Vagina (tissue), 2 donors: ENCODE data around the gene SLC7A11.

ENCODE experiments used
- POLR2AphosphoS5 ChIP-seq, 2 donors: sonication (generic); formaldehyde crosslinking; IDR thresholded peaks; one replicate each; pipeline ENCODE4 v1.9.0; 2017; ENCODE audit warnings: antibody characterized with exemption in 2 of 2, mild to moderate bottlenecking in 2 of 2, low read depth in 1 of 2; ENCODE audit not compliant: insufficient read depth in 1 of 2
- TF ChIP-seq, protein P1 (sequence below), 3 experiments: fragments of 450-650 bp in 2 of 3; fragments of 200-600 bp in 1 of 3; sonication (generic) in 1 of 3; IDR thresholded peaks; one replicate each; pipeline ENCODE4 v1.5.1; 2017 to 2019; ENCODE audit warnings: antibody characterized with exemption in 3 of 3, mild to moderate bottlenecking in 2 of 3, moderate library complexity in 2 of 3

DNA sequence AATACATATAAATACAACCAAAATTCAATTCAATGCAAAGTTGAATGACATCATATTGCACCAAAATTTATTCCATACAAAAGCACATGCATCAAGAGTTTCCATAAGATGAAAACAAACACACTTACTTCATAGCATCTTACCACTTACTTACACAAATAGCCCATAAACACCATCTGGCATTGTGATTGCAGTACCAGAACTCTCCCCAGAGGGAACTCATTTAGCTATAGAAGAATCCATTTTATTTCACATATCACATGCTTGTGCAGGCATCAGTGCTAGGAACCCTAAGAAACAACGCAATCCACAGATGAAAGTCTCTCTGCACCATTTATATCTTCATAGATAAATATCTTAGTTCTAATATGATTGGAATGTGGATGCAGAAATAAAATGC, 77.9 kb downstream of the SLC7A11 start:
- TF ChIP-seq, protein P1, sequence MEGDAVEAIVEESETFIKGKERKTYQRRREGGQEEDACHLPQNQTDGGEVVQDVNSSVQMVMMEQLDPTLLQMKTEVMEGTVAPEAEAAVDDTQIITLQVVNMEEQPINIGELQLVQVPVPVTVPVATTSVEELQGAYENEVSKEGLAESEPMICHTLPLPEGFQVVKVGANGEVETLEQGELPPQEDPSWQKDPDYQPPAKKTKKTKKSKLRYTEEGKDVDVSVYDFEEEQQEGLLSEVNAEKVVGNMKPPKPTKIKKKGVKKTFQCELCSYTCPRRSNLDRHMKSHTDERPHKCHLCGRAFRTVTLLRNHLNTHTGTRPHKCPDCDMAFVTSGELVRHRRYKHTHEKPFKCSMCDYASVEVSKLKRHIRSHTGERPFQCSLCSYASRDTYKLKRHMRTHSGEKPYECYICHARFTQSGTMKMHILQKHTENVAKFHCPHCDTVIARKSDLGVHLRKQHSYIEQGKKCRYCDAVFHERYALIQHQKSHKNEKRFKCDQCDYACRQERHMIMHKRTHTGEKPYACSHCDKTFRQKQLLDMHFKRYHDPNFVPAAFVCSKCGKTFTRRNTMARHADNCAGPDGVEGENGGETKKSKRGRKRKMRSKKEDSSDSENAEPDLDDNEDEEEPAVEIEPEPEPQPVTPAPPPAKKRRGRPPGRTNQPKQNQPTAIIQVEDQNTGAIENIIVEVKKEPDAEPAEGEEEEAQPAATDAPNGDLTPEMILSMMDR (IDR thresholded peaks at IDR 0.05), result no peak
- TF ChIP-seq POLR2AphosphoS5 (IDR thresholded peaks at IDR 0.05; ENCODE audit: insufficient read depth in 1 of 2, low read depth in 1 of 2), result no peak
